Ramos (cell line): ENCODE results near the gene PDS5A.
"Not testable (repeated sequence)": the region's sequence is repeated elsewhere in the genome, so short reads cannot be mapped to it uniquely, and the experiment has no call there.

Experiments
- in situ Hi-C: fragments of 300-500 bp; cut with MboI; formaldehyde crosslinking; loops from one replicate; pipeline ENCODE4 v1.14.3; 2022; ENCODE audit warnings: low sequenced_read_pairs; ENCODE audit not compliant: unreplicated experiment

PDS5A gene

DNA sequence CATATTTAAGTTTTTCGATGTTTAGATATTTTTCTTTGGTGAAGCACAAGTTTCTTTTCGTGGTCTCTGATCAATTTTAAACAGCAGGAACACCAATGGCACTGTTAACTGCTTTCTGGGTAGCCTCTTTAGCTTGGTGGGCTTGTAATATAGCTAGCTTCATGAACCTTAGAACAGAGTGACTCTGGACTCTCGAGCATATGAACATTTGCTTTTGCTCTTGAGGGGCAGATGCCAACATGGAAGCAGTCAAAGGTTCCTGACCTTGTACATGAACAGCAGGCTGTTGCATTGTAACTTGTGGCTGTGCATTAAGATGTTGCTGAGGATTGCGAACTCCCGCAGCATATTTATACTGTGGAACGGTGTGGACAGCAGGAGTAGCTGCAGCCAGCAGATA is 4.7 kb downstream of the PDS5A start:
- in situ Hi-C loops = loop anchor here (5.0 to 10.0 kb wide), 2 partner anchors 276 to 498 kb away; partner anchors contain the start of gene UBE2K

DNA sequence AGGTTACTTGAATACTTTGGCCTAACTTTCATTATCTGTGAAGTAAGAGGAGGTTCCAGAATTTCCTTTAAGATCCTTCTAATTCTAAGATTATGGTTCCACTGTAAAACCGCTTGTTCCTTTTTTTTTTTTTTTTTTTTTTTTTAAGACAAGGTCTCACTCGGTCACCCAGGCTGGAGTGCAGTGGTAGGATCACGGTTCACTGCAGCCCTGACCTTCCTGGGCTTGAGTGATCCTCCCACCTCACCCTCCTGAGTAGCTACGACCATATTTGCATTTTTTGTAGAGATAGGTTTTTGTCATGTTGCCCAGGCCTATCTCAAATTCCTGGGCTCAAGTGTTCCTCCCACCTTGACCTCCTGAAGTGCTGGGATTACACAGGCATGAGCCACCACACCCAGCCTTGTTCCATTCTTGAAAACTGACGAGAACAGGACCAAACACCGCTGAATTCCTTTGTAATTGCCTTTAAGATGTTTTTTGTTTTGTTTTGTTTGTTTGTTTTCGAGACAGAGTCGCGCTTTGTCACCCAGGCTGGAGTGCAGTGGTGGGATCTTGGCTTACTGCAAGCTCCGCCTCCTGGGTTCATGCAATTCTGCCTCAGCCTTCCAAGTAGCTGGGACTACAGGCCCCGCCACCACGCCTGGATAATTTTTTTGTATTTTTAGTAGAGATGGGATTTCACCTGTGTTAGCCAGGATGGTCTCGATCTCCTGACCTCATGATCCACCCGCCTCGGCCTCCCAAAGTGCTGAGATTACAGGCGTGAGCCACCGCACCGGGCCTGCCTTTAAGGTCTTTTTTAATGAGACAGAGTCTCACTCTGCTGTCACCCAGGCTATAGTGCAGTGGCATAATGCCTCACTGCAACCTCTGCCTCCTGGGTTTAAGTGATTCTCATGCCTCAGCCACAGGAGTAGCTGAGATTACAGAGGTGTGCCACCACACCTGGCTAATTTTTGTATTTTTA is 6.8 kb downstream of the PDS5A start:
- in situ Hi-C loops = loop anchor here (5.0 to 10.0 kb wide), 2 partner anchors 274 to 496 kb away; partner anchors contain the start of gene UBE2K

DNA sequence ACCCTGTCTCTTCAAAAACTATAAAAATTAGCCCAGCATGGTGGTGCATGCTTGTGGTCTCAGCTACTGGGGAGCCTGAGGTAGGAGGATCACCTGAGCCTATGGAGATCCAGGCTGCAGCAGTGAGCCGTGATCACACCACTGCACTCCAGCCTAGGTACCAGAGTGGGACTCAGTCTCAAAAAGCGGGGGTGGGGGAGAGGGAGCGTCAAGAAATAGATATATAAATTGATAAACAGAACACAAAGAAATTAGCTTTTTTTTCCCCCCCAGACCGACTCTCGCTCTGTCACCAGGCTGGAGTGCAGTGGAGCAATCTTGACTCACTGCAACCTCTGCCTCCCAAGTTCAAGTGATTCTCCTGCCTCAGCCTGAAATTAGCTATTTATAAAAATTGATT is 14.1 kb downstream of the PDS5A start:
- in situ Hi-C loops = no loop called here

DNA sequence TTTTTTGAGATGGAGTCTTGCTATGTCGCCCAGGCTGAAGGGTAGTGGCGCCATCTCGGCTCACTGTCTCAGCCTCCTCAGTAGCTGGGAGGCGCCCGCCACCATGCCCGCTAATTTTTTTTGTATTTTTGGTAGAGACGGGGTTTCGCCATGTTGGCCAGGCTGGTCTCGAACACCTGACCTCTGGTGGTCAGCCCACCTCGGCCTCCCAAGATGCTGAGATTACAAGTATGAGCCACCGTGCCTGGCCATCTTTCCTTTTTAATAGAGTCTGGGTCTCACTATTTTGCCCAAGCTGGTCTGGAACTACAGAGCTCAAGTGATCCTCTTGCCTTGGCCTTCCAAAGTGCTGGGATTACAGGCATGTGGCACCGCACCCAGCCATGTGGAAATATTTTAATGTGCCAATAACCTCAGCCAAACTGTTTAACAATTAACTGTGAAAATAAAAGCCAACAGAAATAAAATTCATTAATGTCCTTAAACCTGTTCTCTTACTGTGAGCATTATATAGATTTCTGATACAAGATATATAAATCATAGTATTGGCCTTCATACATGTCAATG is 16.3 kb downstream of the PDS5A start:
- in situ Hi-C loops = no loop called here

DNA sequence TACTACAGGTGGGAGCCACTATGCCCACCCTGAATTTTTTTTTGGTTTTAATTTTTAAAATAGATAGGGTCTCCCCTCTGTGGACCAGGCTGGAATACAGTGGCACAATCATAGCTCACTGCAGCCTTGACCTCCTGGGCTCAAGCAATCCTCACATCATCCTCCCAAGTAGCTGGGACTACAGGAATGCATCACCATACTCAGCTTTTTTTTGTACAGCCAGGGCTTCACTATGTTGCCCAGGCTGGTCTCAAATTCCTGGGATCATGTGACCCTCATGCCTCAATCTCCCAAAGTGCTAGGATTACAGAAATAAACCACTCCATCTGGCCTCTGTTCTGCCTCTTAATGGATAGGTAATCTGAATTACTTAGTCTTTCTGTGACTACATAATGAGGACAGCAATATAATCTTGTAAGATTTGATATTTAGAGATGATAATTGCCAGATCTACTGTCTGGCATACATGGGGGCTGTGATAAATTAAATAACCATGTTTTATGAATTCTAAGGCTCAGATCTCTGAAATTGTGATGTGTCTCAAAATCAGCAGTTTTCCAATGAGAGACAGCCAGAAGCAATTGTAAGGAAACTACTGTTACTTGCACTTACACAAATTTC is 26.7 kb downstream of the PDS5A start:
- in situ Hi-C loops = no loop called here

DNA sequence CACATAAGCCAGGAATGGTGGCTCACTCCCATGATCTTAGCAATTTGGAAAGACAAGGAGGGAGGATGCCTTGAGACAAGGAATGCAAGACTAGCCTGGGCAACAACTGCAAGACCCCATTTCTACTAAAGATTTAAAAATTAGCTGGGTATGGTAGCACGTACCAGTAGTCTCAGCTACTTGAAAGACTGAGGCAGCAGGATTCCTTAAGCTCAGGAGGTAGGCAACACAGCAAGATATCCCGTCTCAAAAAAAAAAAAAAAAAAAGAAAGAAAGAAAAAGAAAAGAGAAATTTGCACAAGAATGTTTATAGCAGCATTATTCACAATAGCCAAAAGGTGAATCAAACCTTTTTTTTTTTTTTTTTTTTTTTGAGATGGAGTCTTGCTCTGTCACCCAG is 29.7 kb downstream of the PDS5A start:
- in situ Hi-C loops = no loop called here

DNA sequence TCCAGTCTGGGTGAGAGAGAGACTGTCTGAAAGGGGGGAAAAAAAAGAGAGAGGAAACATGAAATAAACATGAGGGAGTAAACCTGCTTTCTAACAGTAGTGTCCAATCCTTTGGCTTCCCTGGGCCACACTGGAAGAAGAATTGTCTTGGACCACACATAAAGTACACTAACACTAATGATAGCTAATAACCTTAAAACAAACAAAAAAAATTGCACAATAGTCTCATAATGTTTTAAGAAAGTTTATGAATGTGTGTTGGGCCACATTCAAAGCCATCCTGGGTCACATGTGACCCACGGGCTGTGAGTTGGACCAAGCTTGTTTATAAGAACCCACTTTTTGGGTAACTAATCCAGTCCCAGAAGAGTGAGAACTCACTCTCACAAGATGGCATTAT is 30.3 kb downstream of the PDS5A start:
- in situ Hi-C loops = no loop called here

DNA sequence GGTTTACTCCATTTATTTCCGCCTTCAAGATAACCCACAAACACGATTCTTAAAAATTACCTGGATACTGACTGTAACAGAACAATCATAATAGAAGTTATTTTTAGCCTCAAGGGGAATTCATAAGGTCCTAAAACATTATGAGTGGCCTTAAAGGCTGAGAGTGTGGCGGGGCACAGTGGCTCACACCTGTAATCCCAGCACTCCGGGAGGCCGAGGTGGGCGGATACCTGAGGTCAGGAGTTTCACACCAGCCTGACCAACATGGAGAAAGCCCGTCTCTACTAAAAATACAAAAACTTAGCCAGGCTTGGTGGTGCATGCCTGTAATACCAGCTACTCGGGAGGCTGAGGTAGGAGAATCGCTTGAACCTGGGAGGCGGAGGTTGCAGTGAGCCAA is 33.5 kb downstream of the PDS5A start:
- in situ Hi-C loops = not testable (repeated sequence)

DNA sequence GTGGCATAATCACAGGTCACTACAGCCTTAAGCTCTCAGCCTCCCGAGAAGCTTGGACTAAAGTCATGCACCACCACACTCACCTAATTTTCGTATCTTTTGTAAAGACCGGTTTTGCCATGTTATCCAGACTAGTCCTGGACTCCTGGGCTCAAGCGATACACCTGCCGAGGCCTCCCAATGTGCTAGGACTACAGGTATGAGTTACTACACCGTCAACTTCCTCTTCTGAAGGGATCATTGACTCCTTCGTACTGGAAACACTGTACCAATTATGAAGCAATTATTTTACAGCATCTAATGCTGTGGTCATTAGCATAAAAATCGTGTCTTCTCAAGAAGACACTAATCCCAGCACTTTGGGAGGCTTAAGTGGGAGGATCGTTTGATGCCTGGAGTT is 35.2 kb downstream of the PDS5A start:
- in situ Hi-C loops = no loop called here

DNA sequence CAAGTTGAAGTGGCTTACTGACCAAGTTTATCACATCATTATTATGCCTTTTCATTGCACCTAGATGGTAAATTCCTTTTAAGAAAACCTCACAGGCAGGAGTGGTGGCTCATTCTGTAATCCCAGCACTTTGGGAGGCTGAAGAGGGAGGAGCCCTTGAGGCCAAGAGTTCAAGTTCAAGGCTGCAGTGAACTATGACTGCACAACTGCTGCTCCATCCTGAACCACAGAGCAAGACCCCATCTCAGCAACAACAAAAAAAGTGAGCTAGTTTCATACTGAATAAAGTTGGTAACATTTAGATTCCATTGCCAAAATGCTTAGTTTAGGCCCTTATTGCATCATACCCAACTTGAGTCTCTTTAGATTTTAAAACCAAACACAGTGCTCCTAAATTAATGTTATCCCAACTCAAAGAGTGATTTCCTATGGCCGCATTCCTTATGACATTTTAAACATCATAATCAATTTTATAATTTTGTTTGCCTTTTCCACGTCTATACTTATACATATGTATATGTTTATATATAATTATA is 36.0 kb downstream of the PDS5A start:
- in situ Hi-C loops = no loop called here

DNA sequence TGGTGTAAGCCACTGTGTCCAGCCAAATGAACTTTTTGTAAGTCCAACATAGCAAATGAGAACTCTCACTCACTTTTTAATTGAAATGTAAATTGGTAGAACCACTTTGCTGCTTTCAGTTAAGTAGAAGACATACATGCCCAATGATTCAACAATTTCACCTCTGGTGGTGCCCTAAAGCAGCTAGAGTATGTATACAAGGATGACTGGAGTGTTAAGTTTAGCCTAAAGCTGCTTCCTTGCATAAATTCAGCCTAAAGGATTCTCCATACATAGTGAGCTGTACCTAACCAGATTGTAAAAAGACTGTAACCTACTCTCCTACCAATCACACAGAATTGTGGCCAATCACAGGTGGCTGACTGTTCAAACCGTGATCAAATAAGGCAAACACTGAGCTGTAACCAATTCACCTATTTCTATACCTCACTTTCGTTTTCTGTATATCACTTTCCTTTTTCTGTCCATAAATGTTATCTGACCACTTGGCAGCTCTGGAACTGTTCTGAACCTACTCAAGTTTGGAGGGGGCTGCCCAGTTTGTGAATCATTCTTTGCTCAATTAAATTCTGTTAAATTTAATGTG is 39.9 kb downstream of the PDS5A start:
- in situ Hi-C loops = no loop called here

DNA sequence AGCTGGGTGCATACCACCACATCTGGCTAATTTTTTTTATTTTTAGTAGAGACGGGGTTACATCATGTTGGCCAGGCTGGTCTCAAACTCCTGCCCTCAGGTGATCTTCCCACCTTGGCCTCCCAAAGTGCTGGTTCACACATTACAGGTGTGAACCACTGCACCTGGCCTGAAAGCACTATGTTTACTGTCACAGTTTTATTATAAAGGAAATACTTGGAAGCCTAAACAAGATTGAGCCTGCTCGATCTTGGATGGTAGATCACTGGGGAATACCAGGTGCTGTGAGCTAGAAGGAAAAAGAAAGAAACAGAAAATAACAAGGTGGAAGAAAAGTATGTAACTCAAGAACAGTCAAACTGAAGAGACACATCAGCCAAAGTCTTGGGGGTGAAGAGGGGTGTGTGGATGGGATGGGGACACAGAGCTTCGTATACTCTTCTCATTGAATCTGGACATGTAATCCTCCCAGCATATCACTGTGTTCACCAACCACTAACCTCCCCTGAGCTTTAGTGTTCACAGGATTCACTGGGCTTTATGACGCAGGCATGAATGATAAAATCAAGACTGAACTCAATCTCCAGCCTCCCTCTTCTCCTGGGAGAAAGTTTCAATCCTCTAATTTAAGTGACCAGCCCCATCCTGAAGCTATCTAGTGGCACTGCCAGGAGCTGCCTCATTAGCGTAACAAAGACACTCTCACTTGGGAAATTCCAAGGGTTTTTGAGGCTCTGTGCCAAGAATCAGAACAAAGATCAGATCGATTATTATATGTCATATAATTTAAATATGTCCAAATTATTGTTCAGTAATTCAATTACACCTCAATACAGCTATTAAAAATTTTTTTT is 40.9 kb downstream of the PDS5A start:
- in situ Hi-C loops = no loop called here

DNA sequence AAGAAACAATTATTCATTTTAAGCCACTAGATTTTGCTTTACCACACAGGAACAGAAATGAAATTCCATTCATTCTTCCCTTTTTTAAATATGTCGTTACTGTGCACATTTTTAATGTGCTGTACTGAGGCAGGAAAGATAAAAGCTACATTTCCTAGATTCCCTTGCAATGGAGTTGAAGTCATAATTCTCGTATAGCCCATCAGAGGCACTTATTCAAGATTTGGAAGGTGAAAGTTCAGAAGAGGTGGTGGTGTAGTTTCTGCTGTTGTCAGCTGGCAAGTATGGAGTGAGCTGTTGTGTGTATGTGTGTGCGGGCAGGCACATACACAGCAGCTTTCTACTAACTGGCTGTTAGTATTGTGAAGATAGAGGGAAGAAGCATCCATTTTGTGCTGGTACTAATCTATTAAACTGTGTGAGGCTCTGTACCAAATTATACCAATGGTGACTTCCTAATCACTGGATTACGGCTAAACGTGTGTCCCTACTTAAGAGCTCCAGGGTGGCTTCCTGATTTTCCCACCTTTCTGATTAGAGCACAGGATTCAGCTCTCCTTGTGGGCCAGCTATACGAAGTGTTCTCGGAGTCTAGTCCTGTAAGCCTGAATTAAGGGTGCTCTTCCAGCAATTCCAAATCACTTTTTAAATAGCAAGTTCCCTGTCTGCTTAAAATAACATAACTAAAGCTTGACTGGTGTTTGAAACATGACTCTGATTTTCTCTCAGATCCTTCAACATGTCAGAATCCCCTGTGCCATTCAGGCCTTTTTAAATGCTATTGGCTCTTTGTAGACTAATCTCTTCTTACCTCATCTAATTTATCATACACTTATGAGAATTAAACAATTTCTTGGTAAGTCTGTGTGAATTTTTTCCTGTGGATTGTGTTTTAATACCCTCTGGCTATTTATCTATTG is 43.8 kb downstream of the PDS5A start:
- in situ Hi-C loops = no loop called here

DNA sequence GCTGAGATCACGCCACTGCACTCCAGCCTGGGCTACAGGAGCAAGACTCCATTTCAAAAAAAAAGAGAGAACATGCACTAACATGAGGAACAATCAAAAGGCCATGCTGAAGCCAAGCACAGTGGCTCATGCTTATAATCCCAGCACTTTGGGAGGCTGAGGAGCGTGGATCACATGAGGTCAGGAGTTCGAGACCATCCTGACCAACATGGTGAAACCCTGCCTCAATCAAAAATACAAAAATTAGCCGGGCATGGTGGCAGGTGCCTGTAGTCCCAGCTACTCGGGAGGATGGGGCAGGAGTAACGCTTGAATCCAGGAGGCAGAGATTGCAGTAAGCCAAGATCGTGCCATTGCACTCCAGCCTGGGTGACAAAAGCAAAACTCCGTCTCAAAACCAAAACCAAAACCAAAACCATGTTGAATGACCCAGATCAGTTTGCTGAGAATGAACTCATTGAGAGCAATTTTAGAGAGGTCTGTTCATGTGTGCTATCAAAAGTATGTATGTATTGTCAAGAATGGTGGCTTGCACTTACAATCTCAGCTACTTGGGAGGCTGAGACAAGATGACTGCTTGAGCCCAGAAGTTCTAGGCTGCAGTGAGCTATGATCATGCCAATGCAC is 44.8 kb downstream of the PDS5A start:
- in situ Hi-C loops = no loop called here

DNA sequence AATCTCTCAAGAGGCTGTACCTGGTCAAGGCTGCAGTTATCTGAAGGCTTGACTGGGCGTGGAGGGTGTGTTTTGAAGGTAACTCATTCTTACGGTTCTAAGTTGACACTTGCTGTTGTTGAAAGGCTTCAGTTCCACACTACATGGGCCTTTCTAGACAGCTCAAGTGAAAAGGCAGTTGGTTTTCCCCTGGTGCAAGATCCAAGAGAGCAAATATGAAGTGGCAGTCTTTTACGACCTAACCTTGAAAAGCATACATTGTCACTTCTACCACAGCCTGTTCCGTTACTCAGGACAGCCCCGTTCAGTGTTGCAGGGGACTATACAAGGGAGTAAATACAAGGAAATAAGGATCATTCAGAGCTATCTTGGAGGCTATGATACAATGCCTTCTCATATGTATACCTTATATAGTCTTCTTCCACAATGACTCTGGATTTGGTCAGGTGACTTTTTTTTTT is 46.2 kb downstream of the PDS5A start:
- in situ Hi-C loops = no loop called here

DNA sequence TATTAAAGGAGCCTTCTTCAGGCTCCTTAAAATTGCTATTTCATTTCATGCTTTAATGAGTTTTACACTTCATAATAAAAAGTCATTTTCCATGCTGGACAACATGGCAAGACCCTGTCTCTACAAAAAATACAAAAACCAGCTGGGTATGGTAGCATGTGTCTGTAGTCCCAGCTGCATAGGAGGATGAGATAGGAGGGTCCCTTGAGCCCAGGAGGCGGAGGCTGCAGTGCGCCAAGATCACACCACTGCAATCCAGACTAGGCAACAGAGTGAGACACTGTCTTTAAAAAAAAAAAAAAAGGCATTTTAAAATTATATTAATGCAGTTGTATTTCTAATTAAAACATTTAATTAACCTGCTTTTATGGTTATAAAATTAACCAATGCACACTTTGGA is 49.2 kb downstream of the PDS5A start:
- in situ Hi-C loops = no loop called here

DNA sequence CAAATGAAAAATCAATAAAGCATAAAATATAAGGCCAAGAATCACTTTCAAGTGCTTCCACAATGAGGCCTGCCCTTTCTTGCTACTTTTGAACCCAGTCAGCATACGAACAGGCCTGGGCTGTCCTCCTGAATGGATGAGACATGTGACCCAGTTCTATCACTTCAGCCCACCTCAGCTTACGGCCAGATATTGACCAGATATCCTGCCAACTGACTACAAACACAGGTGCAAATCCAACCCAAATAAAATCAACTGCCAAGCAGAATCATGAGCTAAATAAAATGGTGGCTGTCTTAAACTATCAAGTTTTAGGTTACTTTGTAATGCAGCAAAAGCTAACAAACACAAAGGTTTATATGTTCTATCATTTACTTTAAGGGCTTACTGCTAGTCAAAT is 53.7 kb downstream of the PDS5A start:
- in situ Hi-C loops = no loop called here

DNA sequence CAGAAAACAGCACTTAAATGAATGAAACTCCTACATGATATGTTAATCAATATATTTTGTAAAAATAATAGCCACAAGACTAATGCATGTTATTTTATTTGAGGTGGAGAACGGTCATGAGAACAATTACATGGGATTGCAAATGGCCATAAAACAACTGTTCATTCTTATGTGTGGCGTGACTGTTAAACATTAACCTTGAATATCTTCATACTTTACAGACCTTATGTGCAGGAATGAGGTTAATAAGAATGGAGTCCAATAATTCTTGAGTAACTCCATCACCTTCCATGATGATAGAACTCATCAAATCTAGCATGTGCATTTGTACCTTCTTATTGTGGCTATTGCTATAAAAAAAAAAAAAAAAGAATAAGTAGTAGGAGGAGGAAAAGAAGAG is 55.3 kb downstream of the PDS5A start:
- in situ Hi-C loops = no loop called here
